GM19463 (cell line): Measurements from ENCODE around the gene UCK1.

Experiments
- ATAC-seq: cut with Tn5 transposase; IDR thresholded peaks from one replicate; pipeline ENCODE4 v1.9.1; 2021; ENCODE audit warnings: mild to moderate bottlenecking, moderate library complexity; ENCODE audit not compliant: unreplicated experiment

UCK1 gene

GRCh38 chr9:131530920-131531832 lies at the start of gene UCK1:
Gene UCK1 (minus strand): TSS chr9:131531263. CDS start chr9:131531174, 89 bp downstream.
- ATAC-seq, result peak; percentile 89

DNA sequence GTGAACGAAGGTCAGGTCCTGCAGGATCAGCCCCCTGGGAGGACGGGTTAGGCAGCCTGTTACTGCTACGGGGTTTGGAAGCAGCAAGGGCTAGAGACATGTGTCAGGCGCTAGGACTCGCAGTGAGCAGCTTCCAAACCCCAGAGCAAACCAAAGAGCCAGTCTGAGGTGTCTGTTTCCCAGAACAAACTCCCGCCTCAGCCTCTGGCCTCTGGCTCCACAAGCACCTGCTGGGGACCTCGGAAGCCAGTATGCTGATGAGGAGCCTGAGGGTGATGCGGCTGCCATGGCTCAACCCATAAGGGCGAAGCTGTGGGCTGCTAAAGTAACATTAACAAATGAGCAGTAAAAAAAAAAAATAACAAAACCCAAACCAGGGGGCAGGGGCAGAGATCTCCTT lies 49.3 kb upstream of the UCK1 start:
- ATAC-seq, result no peak

DNA sequence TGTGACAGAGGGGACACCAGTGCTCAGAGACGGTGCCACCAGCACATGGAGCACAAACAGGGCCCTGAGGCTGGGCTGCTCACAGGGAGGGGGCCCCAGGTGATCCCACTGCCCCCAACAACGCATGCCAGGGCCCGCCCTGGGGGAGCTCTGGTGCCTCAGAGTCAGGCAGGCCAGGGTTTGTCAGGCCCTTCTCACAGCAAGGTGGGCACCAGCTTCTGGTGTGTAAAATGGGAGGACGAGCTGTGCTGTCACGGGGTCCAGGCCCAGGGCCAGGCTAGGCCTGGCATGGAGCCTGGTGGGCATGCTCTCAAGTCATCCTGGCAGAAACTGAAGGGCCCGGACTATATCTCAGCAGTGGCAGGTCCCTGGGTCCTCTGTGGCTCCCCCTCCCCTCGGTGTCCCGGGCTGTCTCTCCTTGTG lies 48.7 kb upstream of the UCK1 start:
- ATAC-seq, result no peak

GRCh38 chr9:131578731-131579504 lies 47.9 kb upstream of the UCK1 start:
- peak; percentile 61 for ATAC-seq

- ATAC-seq, result no peak
Observed at GRCh38 chr9:131578021-131578420, 47.0 kb upstream of the UCK1 start.

DNA sequence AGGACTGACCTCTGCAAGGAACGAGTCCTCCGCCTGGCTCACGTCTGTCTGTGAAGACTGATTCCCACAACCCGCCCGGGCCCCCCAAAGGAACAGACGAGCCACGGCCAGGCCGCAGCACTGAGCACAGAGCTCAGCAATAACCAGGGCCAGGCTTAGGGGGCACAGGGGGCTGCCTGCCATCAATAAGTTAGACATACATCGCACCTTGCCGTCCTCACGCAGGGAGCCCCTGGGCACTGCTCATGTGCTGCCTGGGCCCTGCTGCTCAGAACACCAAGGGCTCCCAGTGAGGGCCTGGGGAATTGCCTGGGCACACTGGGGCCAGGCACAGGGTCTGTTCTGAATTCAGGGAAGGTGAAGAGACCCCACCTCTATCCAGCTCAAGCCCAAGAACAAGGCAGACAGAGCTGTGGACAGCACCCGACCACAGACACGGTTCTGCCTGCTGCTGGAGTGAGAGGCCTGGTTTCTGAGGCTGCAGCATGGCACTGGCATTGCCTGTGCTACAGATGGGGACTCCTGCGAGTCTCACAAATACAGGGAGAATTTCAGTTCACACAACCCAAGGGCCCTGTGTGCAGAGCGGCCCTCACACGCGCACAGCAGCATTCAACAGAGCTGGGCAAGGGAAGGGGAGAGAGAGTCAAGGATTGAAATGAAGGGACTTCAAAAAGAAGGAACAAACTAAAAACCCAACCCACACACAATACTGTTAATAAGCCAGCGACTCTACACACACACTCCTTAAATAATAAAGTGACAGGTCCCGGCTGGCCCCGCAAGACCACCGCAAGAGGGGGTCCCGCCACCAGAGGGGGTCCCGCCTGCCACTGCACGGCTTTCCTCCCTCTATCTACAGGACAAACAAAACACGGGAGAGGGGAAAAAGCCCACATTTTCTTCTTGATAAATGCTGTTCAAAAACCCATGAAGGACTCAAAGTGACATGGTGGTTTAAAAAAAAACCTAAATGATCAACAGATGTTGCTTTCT lies 46.2 kb upstream of the UCK1 start:
- no peak for ATAC-seq

GRCh38 chr9:131575946-131576853 lies 45.1 kb upstream of the UCK1 start:
- no peak for ATAC-seq

DNA sequence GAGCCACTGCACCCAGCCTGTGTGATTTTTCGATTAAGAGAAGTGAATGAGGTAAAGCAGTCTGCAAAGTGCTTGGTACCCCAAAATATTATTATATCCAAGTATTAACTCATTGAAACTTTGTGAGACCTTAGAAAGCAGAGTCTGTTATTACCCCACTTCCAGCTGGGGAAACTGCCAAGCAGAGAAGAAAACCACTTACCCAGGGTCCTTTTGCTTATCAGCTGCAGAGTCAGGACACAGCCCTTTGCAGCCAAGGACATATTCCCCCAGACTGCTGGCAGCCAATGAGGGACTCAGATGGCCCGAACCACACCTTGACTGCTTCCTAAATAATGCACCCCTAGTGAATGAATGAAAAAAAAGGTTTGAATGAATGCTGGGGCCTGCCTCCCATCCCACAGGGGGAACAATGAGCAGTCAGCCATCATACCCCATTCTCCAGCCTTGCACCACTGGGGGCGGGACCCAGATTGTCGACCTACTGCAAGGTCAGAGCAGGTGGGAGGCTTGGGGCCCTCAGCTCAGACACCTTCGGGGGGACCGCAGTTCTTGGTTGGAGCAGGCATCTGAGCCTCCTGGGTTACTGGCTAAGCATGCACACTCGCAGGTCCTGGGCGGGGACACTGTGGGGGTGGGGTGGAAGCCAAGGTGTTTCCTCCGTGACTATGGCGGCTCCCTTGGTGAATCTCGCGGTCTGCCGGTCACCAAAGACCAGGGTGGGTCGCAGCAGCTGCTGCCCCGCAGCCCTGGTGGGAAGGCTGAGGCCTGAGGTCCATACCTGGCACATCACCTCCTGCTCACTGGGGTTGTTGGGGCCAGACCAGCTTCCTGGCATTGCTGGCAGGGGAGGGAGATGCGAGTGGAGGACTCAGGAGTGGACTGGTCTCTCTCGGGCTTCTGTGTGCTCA lies 43.9 kb upstream of the UCK1 start:
- no peak for ATAC-seq

DNA sequence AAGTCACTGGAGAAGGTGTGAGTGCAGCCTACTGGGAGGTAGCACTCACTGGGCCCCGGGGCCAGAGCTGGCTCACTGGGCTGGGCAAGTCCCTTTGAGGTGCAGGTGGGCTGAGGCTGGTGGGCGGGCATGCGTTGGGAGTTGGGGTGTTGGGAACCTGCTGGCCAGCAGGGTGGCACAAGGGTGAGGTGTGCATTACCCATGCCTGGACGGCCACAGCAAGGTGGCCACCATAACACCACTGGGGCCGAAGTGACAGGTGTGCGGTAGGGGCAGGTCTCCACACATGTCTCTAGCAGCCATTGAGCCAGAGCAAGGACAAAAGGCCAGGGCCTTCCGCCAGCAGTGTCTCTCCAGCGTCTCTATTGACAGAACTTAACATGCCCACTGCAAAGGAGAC lies 36.8 kb upstream of the UCK1 start:
- ATAC-seq, result no peak

DNA sequence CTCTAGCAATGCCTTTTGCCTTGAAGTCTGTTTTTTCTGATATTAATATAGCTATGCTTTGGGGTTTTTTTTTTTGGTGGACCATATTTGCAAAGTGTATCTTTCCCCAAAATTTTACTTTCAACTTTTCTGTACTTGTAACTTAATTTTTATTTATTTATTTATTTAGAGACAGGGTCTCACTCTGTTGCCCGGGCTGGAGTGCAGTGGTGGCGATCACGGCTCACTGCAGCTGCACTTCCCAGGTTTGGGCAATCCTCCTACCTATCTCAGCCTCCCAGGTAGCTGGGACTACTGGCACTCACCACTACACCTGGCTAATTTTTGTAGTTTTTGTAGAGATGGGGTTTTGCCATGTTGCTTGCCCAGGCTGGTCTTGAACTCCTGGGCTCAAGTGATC lies 35.1 kb upstream of the UCK1 start:
- no peak for ATAC-seq

DNA sequence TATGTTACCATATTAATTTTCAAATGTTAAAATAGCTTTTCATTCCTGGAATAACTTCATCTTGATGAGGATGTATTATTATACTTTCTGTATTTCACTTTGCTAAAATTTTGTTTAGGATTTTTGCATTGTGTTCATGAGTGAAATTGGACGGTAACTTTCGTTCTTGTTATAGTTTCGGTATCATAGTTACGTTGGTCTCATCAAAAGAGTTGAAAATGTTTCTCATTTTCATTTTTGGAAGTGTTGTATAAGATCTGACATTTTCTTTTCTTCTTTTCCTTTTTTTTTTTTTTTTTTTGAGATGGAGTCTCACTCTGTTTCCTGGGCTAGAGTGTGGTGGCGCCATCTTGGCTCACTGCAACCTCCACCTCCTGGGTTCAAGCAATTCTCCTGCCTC lies 34.3 kb upstream of the UCK1 start:
- no peak for ATAC-seq

DNA sequence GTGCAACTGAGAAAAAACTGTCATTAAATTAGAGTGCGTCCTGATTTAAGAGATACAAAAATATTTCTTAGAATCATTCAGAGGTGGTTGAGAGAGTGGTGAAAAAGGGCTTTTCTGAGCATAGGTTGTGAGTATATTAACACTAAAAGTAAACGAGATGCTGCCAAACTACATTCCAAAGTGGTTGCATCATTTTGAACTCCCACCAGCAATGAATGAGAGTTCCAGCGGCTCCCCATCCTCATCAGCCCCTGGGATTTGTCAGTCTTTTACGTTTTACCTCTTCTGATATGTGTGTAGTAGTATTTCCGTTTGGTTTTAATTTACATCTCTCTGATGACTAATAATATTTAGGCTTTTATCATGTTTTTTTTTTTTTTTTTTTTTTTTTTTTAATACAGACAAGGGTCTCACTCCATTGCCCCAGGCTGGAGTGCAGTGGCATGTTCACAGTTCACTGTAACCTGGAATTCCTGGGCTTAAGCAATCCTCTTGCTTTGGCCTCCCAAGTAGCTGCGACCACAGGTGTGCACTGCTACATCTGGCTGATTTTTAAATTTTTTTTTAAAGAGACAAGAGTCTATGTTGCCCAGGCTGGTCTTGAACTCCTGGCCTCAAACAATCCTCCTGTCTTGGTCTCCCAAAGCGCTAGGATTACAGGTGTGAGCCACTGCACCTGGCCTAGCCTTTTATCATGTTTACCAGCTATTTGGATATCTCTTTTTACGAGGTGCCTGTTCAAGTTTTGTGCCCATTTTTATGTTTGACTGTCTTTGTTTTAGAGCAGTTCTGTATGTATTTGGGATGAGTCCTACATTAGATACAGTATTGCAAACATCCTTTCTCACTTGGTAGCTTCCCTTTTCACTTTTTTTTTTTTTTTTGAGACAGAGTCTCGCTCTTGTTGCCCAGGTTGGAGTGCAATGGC lies 31.2 kb upstream of the UCK1 start:
- ATAC-seq, result no peak

DNA sequence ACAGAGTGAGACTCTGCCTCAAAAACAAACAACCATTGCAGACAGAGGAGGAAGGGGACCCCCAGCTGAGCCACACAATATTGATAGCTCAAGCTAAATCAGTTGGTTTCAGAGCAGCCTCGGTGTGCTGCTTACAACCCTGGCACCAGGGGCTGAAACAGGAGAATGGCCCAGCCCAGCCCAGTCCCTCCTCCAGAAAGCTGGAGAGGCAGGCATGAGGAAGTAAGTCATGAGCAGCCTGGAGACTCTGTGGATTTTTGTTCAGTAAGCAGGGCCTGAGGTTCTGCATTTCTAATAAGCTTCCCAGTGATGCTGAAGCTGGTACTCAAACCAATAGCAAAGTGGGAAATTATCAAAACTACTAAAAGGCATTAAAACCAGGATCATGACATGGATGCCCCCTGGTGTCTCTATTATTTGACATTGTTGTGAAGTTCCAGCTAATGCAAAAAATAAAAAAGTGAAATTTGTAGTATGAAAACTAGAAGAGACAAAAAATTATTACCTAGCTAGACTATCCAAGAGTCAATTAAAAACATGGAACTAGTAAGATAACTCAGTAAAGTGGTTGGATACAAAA lies 28.4 kb upstream of the UCK1 start:
- ATAC-seq, result no peak

GRCh38 chr9:131557855-131558548 lies 26.9 kb upstream of the UCK1 start:
- ATAC-seq, result no peak

DNA sequence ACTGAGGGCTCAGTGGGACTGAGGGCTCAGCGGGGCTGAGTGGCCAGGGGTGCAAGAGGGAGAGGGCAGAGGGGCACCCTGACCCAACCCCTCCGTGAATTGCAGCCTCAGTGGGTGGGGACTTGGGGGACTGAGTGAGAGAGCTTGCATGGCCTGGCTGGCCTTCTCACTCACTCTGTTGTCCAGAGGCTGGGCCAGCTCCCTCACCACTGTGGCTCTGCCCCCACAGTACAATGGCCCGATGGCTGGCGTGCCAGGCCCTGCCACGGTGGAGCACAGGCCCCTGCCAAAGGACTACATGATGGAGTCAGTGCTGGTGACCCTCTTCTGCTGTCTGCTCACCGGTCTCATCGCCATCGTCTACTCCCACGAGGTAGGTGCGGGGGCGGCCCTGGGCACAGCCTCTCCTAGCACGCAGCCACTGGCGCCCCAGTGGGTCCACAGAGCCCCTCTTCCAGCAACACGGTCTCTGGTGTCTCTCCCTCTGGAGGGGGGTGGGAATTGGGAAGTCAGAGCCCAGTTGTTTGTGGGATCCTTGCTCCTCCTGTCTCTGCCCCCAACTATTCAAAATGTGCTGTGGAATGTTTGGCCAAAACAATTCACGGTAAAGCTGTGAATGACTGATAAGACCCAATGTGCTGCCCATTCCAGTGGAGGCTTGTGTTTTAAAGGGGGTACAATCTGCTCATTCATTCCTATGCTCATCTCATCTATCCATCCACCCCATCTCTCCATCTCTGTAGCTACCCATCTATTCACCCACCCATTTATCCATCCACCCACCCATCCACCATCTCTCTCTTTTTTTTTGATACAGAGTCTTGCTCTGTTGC lies 25.0 kb upstream of the UCK1 start:
- no peak for ATAC-seq

DNA sequence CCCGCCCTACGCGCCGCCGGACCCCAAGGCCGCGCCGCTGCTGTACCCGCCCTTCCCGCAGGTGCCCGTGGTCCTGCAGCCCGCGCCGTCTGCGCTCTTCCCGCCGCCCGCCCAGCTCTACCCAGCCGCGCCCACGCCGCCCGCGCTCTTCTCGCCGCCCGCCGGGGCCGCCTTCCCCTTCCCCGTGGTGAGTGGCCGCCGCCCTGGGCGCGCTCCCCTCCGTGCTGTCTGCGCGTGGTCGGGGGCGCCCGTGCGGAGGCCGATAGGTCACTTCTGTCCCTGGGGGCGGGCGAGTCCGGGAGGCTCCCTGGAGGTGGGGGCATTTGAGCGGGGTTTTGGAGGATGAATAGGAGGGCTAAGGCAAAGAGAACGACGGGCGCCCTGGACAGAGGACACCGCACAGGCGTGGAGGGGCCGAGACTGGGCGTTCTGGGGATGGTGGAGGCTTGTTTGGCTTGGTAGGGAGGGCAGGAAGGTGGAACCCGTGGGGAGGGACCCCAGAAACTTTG lies 23.8 kb upstream of the UCK1 start:
- no peak for ATAC-seq
